T-helper 1 cell treated with Interleukin-12 subunit alpha and Interleukin-12 subunit beta and Interleukin-4 antibody, amounts not matched to agents 30 μg/mL and 1 μg/mL, for 36 hours (primary cell): ENCODE measurements around the gene C18orf32.

Experiments used
- H3K27ac Mint-ChIP-seq: one replicate; pipeline ENCODE4 v1.8.0; 2021; ENCODE audit warnings: mild to moderate bottlenecking, mixed read lengths
- H3K27me3 Mint-ChIP-seq: one replicate; pipeline ENCODE4 v1.8.0; 2021; ENCODE audit warnings: low read depth, mixed read lengths
- H3K36me3 Mint-ChIP-seq: one replicate; pipeline ENCODE4 v1.8.0; 2021; ENCODE audit warnings: low read depth, mixed read lengths
- H3K4me1 Mint-ChIP-seq: one replicate; pipeline ENCODE4 v1.8.0; 2021; ENCODE audit warnings: low read depth, mixed read lengths
- H3K4me3 Mint-ChIP-seq: one replicate; pipeline ENCODE4 v1.8.0; 2021; ENCODE audit warnings: mild to moderate bottlenecking, moderate library complexity, mixed read lengths
- H3K9me3 Mint-ChIP-seq: one replicate; pipeline ENCODE4 v1.8.0; 2021; ENCODE audit warnings: mixed read lengths

The C18orf32 gene

DNA sequence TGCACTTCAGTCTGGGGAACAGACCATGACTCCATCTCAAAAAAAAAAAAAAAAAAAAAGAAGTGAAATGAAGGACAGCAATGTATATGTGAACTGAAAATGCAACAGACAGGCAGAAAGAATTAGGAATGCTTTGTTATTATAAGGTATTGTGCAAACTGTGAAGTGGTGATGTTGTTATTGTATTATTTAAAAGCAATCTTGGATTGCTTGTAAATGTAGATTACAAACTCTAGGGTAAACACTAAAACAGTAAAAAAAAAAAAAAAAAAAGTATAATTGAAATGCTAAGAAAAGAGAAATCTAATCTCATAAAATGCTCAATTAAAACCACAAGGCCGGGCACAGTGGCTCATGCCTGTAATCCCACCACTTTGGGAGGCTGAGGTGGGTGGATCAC, 51.9 kb downstream of the C18orf32 start:
- Mint-ChIP-seq H3K36me3 (no peaks in the 10 kb centered on the region), H3K9me3 (no peaks in the 10 kb centered on the region), H3K27ac (no peak overlapping the region), H3K4me3 (no peak overlapping the region), H3K27me3 (no peaks in the 10 kb centered on the region), H3K4me1 (no peaks in the 10 kb centered on the region)

DNA sequence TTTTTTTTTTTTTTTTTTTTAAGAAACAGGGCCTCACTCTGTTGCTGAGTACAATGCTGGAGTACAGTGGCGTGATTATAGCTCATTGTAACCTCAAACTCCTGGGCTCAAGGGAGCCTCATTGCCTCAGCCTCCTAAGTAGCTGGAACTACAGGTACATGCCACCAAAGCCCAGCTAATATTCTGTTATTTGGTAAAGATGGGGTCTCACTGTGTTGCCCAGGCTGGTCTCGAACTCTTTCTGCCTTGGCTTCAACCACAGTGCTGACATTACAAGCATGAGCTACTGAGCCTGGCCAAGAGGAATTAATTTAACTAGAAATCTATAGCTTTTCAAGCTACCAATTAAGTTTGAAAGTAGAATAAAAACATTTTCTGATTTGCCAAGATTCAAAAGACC, 54.4 kb downstream of the C18orf32 start:
- peaks cover 7% of the 10 kb centered on the region for H3K36me3 Mint-ChIP-seq
- H3K4me3 Mint-ChIP-seq: no peak overlapping the region
- H3K27ac Mint-ChIP-seq: no peak overlapping the region
- no peaks in the 10 kb centered on the region for H3K4me1 Mint-ChIP-seq
- no peaks in the 10 kb centered on the region for H3K27me3 Mint-ChIP-seq
- no peaks in the 10 kb centered on the region for H3K9me3 Mint-ChIP-seq

DNA sequence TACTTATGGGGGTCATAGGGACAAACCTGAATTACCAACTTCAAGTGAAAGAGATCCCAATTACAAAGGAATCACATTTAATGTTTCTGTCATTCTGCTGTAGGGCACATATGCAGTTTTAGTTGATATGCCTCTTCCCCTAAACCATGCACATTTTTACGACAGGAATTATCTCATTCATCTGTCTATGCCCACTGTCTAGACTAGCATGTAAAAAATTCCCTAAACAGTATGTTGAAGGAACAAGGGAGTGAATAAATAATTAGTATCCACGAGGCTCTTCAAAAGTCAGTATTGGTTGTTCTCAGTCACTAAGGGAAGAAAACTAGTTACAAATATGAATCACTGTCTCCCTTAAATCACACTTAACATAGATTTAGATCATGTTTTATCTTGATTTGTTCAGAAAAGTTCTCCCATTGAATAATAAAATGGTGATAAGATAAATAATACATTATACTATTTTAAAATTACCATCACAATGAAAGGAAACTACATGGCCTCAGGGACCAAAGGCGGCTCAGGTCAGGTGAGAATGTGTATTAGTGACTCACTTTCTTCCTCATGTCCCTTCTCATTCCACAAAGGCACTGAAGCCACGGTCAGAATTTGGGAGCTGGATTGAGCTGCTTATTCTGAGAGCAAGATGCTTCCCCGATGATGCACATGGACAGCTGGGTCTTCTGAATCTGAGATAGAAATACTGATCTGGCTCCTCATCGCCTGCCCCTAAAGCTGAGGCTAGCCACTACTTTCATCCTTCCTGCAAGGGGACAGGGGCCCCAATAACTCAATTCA, 55.7 kb downstream of the C18orf32 start:
- no peak overlapping the region for H3K4me3 Mint-ChIP-seq
- peaks cover 12% of the 10 kb centered on the region for H3K36me3 Mint-ChIP-seq
- H3K27me3 Mint-ChIP-seq: no peaks in the 10 kb centered on the region
- H3K4me1 Mint-ChIP-seq: no peaks in the 10 kb centered on the region
- no peak overlapping the region for H3K27ac Mint-ChIP-seq
- H3K9me3 Mint-ChIP-seq: no peaks in the 10 kb centered on the region
